Spinal cord (tissue), 10 donors: ENCODE measurements around the gene SDK2. TPM values are rescaled to one million over a fixed set of nuclear protein-coding genes. Genes with fewer than 3 reads are reported as not detected.

Experiments used
- DNase-seq, 6 donors: peaks; one replicate each; pipeline versions ENCODE4 v3.0.0 to v3.0.0-alpha.2; 2013 to 2015; ENCODE audit warnings: low spot score in 6 of 6, low read depth in 4 of 6
- H3K27ac ChIP-seq: one replicate; pipeline ENCODE4 v1.5.1; 2013; ENCODE audit warnings: low read depth, low read length, control low read depth
- H3K27me3 ChIP-seq: one replicate; pipeline ENCODE4 v1.6.1; 2013; ENCODE audit warnings: low read length; ENCODE audit not compliant: control insufficient read depth, insufficient read depth
- H3K36me3 ChIP-seq: one replicate; pipeline ENCODE4 v1.6.1; 2013; ENCODE audit warnings: low read length; ENCODE audit not compliant: control insufficient read depth, insufficient read depth
- H3K4me1 ChIP-seq: one replicate; pipeline ENCODE4 v1.6.1; 2013; ENCODE audit warnings: low read length; ENCODE audit not compliant: control insufficient read depth, insufficient read depth
- H3K4me3 ChIP-seq: one replicate; pipeline ENCODE4 v1.5.1; 2013; ENCODE audit warnings: low read depth, low read length, control low read depth
- H3K9me3 ChIP-seq: one replicate; pipeline ENCODE4 v1.6.1; 2013; ENCODE audit warnings: low read length; ENCODE audit not compliant: control insufficient read depth, insufficient read depth
- WGBS: methylation state at CpG from one replicate; pipeline ENCODE4 v1.1.5; 2013; ENCODE audit warnings: missing lambda C conversion rate; ENCODE audit not compliant: insufficient coverage; 5-methylcytosine and 5-hydroxymethylcytosine counted together
- polyA plus RNA-seq, 2 donors: library from polyadenylated mRNA; unstranded; fragments of 120-200 nt; gene quantifications; one replicate each; pipeline ENCODE4 v1.2.1, GENCODE V29; 2013; ENCODE audit not compliant: insufficient read length in 2 of 2
- total RNA-seq, 2 donors: library from RNA; depleted of rRNA in 1 of 2; stranded (reverse); fragments of 120-200 nt in 1 of 2; fragments of >200 nt in 1 of 2; gene quantifications; one replicate each; pipeline versions ENCODE4 v1.2.3 to v1.2.4, GENCODE V29; 2013 to 2014
- donor health status: healthy.

Gene SDK2
- total and polyA plus RNA-seq, 4 donors: 10.9 to 14.4 (median 12.7) TPM

DNA sequence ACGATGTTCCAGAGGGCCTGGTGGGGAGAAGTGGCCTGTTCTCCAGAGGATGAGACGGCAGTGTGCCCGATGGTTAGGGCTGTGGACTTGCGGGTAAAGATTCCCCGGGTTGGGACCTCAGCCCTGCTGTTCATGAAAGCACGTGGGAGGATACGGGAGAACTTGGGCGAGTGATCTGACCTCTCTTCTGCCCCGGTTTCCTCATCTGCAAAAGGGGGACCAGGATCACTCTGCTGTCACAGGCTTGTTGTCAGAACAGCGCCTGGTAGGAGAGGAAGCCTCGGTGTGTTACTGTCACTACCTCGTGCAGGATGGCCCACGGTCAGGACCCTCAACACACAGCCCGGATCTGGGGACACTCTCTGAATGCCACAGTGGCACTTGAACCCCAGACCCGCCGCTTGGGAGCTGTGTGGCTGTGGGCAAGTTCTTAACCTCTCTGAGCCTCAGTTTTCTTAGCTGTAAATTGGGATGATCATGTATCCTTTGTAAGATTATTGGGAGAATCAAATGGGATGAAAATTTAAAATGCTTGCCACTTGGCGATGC, 246.9 kb downstream of the SDK2 start:
- DNase-seq: no peak
- no peak overlapping the region for H3K4me3 ChIP-seq
- peaks cover 74% of the 10 kb centered on the region for H3K36me3 ChIP-seq
- no peaks in the 10 kb centered on the region for H3K27me3 ChIP-seq
- H3K9me3 ChIP-seq: no peaks in the 10 kb centered on the region
- no peak overlapping the region for H3K27ac ChIP-seq
- peaks cover 42% of the 10 kb centered on the region for H3K4me1 ChIP-seq
- 89% methylated on average over 16 of the region's 17 CpGs for WGBS

DNA sequence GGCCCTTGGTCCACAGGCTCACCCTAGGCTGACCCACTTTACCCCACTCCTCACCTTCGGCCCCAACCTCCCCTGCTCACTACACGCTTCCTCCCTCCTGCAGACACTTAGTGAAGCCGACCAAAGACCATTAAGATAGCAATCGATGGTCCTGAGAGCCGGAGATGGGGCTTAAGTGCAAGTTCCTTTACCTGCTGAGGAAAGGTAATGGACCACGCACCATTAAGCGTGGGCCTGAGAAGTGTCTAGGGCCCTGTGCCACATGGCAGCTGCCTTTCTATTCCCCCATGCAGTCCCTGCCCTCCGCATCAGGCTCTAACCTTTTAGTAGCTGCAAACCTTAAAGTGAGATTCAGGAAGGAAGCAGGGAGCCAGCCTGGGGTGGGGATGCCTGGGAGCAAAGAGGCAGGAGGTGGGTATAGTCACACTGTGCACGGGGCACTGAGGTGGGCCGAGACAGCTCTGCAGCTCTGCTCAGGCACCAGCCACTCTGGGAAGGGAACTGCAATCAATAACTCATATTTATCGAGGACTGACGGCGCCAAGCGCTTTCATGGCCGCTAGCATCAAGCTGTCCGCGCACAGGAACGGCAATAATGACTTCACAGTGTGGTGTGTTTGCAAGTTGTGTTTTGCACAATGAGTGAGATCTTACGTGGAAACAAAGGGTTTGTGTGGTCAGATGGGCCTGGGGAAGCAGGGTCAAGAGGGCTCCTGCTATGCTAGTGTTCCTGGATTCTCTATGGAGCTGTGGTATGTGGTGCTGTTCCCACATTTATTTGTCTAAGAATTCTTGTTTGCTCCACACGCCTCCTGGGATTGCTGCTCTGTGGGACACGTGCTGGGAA, 247.6 kb downstream of the SDK2 start:
- peaks cover 35% of the 10 kb centered on the region for H3K4me1 ChIP-seq
- H3K27ac ChIP-seq: no peak overlapping the region
- H3K36me3 ChIP-seq: peaks cover 73% of the 10 kb centered on the region
- no peaks in the 10 kb centered on the region for H3K27me3 ChIP-seq
- DNase-seq: peak in 2 of 6 donors; percentile 40 to 57
- WGBS: 66% methylated on average over 19 of the region's 21 CpGs
- no peak overlapping the region for H3K4me3 ChIP-seq
- no peaks in the 10 kb centered on the region for H3K9me3 ChIP-seq

DNA sequence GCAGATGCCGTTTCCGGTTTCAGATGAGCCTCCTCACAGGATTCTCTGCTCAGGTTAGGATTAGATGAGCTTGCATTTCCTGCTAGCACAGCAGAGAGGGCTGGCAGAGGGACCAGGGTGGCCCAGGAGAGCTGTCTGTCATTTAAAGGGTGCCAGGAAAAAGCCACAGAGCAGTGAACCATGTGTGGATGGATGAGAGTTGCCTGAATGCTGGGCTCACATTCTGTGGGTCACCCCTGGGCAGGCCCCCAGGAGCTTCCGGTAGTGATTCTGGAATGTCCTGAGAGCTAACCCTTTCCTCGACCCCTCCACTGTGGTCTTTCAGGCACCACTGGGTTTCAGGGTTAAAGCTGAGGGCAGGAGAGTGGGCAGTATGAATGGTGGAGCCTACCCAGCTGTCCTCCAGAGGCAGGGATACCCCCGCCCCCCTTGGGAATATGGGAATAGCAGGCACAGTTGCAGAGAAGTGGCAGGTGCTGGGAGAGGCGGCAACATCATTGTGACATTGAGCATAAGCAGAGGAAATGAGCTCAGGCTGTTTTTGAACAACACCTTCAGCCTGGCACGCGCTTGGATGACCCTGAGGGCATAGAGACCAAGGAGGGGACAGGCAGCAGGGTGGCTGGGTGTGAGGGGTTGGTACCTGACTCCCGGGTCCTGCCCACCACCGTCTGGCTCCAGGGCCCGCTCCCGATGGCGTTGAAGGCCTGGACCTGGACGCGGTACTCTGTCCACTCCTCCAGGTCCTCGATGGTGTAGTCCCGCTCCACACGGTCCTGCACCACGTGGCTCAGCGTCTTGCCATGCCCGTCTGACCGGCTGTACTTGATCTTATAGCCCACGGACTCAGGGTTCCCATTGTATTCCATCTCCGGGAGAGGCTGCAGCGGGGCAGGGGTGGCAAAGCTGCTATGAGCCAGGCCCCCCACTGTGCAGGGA, 249.5 kb downstream of the SDK2 start:
- Histone ChIP-seq H3K36me3 (peaks cover 73% of the 10 kb centered on the region), H3K9me3 (no peaks in the 10 kb centered on the region), H3K27me3 (no peaks in the 10 kb centered on the region), H3K4me3 (no peak overlapping the region), H3K27ac (no peak overlapping the region), H3K4me1 (peaks cover 33% of the 10 kb centered on the region)
- 83% methylated on average over 24 of the region's 25 CpGs for WGBS
- DNase-seq: no peak

DNA sequence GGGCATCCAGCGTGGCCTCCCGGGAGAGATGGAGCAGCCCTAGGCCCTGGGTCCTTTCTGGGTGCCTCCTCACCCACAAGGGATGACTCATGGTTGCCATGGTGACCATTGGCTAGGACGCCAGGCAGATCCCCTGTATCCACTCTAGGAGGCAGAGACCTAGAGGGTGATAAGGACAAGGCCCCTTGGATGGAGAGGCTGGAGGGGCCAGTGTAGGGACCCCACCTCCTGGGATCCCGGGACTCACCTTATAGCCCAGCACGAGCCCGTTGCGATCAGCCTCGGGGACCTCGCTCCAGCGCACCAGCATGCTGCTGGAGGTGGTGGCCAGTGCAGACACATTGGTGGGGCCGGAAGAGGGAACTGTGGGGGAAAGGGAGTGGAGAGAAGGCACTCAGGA, 250.3 kb downstream of the SDK2 start:
- no peak overlapping the region for H3K27ac ChIP-seq
- peaks cover 33% of the 10 kb centered on the region for H3K4me1 ChIP-seq
- DNase-seq: no peak
- H3K36me3 ChIP-seq: peaks cover 73% of the 10 kb centered on the region
- 88% methylated on average over 10 of the region's 11 CpGs for WGBS
- no peaks in the 10 kb centered on the region for H3K27me3 ChIP-seq
- no peak overlapping the region for H3K4me3 ChIP-seq
- H3K9me3 ChIP-seq: no peaks in the 10 kb centered on the region

DNA sequence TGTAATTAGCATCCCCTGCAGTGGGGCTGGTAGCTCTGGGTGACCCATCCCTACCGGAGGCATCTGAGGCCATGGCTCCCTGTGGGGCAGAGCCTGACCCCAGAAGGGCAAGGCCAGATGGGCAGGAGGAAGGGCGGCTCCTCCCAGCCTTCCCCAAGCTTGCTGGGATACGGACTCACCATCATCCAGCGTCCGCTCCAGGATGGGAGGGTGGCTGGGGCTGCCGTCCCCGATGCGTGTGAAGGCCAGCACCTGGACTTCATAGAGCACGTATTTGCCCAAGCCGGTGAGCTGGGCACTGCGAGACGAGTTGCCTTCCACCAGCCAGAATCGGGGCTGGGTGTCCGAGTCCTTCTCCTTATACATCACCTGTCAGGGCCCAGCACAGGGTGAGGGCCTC, 250.9 kb downstream of the SDK2 start:
- H3K27ac ChIP-seq: no peak overlapping the region
- peaks cover 33% of the 10 kb centered on the region for H3K4me1 ChIP-seq
- no peaks in the 10 kb centered on the region for H3K9me3 ChIP-seq
- 91% methylated on average over 12 of the region's 14 CpGs for WGBS
- no peaks in the 10 kb centered on the region for H3K27me3 ChIP-seq
- no peak overlapping the region for H3K4me3 ChIP-seq
- no peak for DNase-seq
- peaks cover 71% of the 10 kb centered on the region for H3K36me3 ChIP-seq

DNA sequence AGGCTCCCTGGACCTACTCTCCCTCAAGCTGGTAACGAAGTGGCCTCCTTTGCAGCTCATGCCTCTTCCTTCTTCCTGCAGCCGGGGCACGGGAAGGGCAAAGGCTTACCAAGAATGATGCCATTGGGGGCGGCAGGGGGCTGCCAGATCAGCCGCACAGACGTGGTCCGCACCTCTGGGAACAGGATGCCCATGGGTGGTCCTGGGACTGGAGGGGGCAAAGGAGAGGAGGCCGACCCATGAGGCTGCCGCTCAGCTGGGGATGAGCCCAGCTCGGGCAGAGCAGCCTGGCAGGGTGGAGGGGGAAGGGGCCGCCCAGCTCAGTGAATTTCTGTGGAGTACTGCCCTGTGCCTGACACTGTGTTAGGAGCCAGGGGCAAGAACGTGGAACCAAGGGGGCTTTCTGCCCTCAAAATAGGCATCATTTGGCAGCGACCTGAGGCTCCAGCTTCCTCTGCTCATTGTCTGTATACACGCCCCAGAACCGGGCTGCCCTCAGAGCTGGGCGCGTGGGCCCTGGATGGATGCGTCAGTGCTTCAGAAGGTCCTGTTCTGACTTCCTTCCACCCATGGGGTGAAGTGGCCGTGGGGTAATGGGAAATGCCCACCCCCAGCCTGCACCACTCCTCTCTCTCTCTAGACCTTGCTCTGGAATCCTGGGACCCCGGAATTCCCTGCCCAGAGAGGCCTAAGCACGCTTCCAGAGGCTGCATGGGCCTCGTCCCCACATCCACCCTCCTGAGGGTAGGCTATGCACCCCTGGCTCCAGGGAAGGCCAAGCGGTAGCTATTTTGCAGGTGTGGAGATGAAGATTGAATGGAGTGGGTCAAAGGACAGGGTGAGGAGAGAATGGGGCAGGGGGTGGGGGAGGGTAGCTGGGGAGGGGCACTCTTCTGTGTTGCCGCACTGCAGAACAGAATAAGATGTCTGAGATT, 252.6 kb downstream of the SDK2 start:
- WGBS: 91% methylated on average over 14 of the region's 24 CpGs
- Histone ChIP-seq H3K27me3 (no peaks in the 10 kb centered on the region), H3K36me3 (peaks cover 66% of the 10 kb centered on the region), H3K9me3 (no peaks in the 10 kb centered on the region), H3K4me3 (no peak overlapping the region), H3K27ac (no peak overlapping the region), H3K4me1 (peaks cover 28% of the 10 kb centered on the region)
- no peak for DNase-seq

DNA sequence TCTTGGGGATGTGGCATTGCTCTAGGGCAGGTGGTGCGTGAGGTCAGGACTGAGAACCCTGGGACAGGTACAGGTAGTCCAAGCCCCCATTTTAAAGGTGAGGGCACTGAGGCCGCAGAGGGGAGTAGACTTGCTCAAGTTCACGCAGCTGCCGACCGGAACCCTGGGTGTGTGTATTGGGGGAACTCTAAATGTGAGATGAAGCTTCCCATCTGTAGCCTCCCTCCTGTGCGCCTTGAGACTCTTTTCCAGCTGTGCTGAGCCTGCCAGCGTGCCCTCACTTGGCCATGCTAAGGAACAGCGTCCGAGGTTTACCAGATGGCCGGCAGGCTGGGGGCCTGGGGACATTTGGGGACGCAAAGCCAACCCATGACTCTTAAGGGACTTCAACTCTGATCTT, 253.4 kb downstream of the SDK2 start:
- peaks cover 22% of the 10 kb centered on the region for H3K4me1 ChIP-seq
- H3K27ac ChIP-seq: no peak overlapping the region
- peaks cover 68% of the 10 kb centered on the region for H3K36me3 ChIP-seq
- H3K27me3 ChIP-seq: no peaks in the 10 kb centered on the region
- no peak overlapping the region for H3K4me3 ChIP-seq
- WGBS: 88% methylated on average over 8 of the region's 11 CpGs
- DNase-seq: no peak
- no peaks in the 10 kb centered on the region for H3K9me3 ChIP-seq

DNA sequence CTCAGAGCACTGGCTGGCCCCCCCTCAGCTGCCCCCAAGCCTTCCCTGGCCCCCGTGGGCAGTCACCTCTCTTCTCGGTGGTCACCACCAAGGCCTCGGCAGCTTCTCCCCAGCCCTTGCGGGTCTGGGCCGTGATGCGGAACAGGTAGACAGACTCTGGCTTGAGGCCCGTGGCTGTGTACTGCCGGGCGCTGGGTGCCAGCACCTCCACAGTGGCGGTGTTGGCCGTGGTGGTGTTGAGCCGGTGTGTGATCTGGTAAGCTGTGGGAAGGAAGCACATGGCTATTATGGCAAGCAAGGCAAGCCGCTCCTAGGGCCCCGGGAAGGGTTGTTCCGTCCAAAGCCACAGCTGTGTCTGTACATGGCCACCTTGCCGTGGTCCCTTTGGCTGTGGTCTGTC, 254.0 kb downstream of the SDK2 start:
- Histone ChIP-seq H3K36me3 (peaks cover 72% of the 10 kb centered on the region), H3K4me3 (no peak overlapping the region), H3K4me1 (peaks cover 19% of the 10 kb centered on the region), H3K27ac (no peak overlapping the region), H3K9me3 (no peaks in the 10 kb centered on the region), H3K27me3 (no peaks in the 10 kb centered on the region)
- no peak for DNase-seq
- 92% methylated on average over 16 of the region's 16 CpGs for WGBS

DNA sequence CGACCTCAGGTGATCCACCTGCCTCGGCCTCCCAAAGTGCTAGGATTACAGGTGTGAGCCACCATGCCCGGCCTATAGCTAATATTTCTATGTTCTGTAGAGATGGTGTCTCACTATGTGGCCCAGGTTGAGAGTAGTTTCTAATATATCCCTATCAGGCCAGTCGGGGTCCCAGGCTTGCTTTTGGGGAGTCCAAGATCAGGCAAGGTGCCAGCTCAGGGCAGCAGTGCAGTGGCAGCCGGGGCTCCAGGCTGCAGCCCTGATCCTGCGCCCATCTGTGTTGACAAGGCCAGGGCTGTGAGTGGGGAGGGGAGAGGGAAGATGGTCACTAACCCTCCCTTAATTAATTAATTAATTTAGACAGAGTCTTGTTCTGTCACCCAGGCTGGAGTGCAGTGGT, 254.8 kb downstream of the SDK2 start:
- no peaks in the 10 kb centered on the region for H3K27me3 ChIP-seq
- no peak overlapping the region for H3K4me3 ChIP-seq
- H3K9me3 ChIP-seq: no peaks in the 10 kb centered on the region
- H3K4me1 ChIP-seq: peaks cover 11% of the 10 kb centered on the region
- peaks cover 74% of the 10 kb centered on the region for H3K36me3 ChIP-seq
- no peak for DNase-seq
- 100% methylated on average over 2 of the region's 6 CpGs for WGBS
- no peak overlapping the region for H3K27ac ChIP-seq
